ENCODE measurements around the gene SP5. TPM values are rescaled to one million over a fixed set of nuclear protein-coding genes. Genes with fewer than 3 reads are reported as not detected.

The SP5 gene
- total and polyA plus RNA-seq, 9 of the 15 experiments (the other 6 are each of a cell fraction or from before 2014, with no cell fraction given) = 0.03 to 1.7 (median 0.16) TPM; not detected in 1

- TF ChIP-seq MLLT1 (IDR thresholded peaks at IDR 0.05) (no peak), ERF (CRISPR knock-in tag; IDR thresholded peaks at IDR 0.05) (no peak), WHSC1 (IDR thresholded peaks at IDR 0.05; ENCODE audit: low read length) (no peak), GABPA (tag; conservative IDR thresholded peaks at IDR 0.05; ENCODE audit: low read depth) (no peak), YY1 (IDR thresholded peaks at IDR 0.05; ENCODE audit: borderline replicate concordance in 1 of 3, control insufficient read depth in 1 of 3, extremely low read depth in 1 of 3, insufficient read depth in 3 of 3, insufficient read length in 1 of 3, insufficient replicate concordance in 2 of 3, low read depth in 1 of 3, low read length in 2 of 3) (no peak), RHOXF2B (CRISPR knock-in tag; conservative IDR thresholded peaks at IDR 0.05) (no peak), ZNF717 (CRISPR knock-in tag; IDR thresholded peaks at IDR 0.05) (no peak), ZNF551 (CRISPR knock-in tag; IDR thresholded peaks at IDR 0.05) (no peak), E2F6 (IDR thresholded peaks at IDR 0.05; ENCODE audit: borderline replicate concordance in 1 of 2, extremely low read depth in 1 of 2, insufficient read depth in 1 of 2, insufficient read length in 1 of 2, low read depth in 1 of 2, low read length in 1 of 2, poor library complexity in 1 of 2, severe bottlenecking in 1 of 2) (no peak), TAF9B (IDR thresholded peaks at IDR 0.05; ENCODE audit: partially characterized antibody) (no peak), IRF9 (tag; IDR thresholded peaks at IDR 0.05) (no peak), EZH2 (IDR thresholded peaks at IDR 0.05; ENCODE audit: borderline replicate concordance, low read depth, low read length) (no peak), ZFP36 (IDR thresholded peaks at IDR 0.05; ENCODE audit: low read depth, low read length, partially characterized antibody) (no peak), CXXC5 (CRISPR knock-in tag; IDR thresholded peaks at IDR 0.05) (peak; percentile 66), CBFA2T2 (conservative IDR thresholded peaks at IDR 0.05) (peak; percentile 51), HINFP (tag; conservative IDR thresholded peaks at IDR 0.05; ENCODE audit: low read depth) (no peak), SMARCA5 (IDR thresholded peaks at IDR 0.05) (peak; percentile 63; the same call in 1 of the 2 replicates), HNRNPL (IDR thresholded peaks at IDR 0.05; ENCODE audit: low read depth, low read length) (no peak), TBP (optimal IDR thresholded peaks at IDR 0.05; ENCODE audit: low read depth, low read length) (no peak), CBX3 (IDR thresholded peaks at IDR 0.05; ENCODE audit: borderline replicate concordance in 1 of 2, low read length in 2 of 2) (no peak; a peak in 1 of 3 replicates), ZNF444 (CRISPR knock-in tag; IDR thresholded peaks at IDR 0.05) (no peak), TCF15 (CRISPR knock-in tag; IDR thresholded peaks at IDR 0.05) (no peak), XRCC5 (IDR thresholded peaks at IDR 0.05; ENCODE audit: low read depth, low read length) (no peak), NR2C2 (CRISPR knock-in tag; IDR thresholded peaks at IDR 0.05) (no peak), NR2C2 (tag; IDR thresholded peaks at IDR 0.05) (no peak)
Observed at GRCh38 chr2:170742000-170742399, 26.9 kb downstream of the SP5 start (continued).
